Measurements from ENCODE around the gene ONECUT3.

DNA sequence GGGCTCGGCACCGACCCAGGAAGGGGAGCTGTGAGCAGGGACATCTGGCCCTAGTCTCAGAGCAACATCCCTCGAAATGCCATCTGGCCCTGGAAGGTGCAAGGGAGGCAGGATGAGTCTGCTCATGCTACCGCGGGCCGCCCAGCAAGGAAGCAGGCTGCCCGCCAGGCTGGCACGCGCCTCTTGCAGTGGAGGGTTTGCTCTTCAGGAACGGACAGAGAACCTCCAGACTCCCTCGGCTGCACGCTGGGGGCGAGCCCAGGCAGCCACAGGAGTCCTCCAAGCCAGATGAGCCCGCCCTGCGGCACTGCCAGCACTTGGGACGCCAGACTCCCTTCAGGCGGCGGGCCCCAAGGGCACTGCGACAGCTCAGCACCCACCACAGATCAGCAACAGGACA is 68.9 kb downstream of the ONECUT3 start:
- TF ChIP-seq, protein P1, sequence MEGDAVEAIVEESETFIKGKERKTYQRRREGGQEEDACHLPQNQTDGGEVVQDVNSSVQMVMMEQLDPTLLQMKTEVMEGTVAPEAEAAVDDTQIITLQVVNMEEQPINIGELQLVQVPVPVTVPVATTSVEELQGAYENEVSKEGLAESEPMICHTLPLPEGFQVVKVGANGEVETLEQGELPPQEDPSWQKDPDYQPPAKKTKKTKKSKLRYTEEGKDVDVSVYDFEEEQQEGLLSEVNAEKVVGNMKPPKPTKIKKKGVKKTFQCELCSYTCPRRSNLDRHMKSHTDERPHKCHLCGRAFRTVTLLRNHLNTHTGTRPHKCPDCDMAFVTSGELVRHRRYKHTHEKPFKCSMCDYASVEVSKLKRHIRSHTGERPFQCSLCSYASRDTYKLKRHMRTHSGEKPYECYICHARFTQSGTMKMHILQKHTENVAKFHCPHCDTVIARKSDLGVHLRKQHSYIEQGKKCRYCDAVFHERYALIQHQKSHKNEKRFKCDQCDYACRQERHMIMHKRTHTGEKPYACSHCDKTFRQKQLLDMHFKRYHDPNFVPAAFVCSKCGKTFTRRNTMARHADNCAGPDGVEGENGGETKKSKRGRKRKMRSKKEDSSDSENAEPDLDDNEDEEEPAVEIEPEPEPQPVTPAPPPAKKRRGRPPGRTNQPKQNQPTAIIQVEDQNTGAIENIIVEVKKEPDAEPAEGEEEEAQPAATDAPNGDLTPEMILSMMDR (conservative IDR thresholded peaks at IDR 0.05; ENCODE audit: low read depth, low read length) = no peak
- no peak for TF ChIP-seq POLR2A (IDR thresholded peaks at IDR 0.05; ENCODE audit: low read depth, low read length)
- no peak for TF ChIP-seq CEBPB (IDR thresholded peaks at IDR 0.05; ENCODE audit: low read depth, low read length)
- TF ChIP-seq MAFK (IDR thresholded peaks at IDR 0.05; ENCODE audit: low read depth, low read length) = no peak
- no peak for TF ChIP-seq BHLHE40 (IDR thresholded peaks at IDR 0.05; ENCODE audit: low read depth, low read length)
- TF ChIP-seq ELK1 (IDR thresholded peaks at IDR 0.05; ENCODE audit: borderline replicate concordance, low read depth, low read length) = no peak
- TF ChIP-seq RAD21 (IDR thresholded peaks at IDR 0.05; ENCODE audit: low read length) = no peak
- no peak for TF ChIP-seq RCOR1 (IDR thresholded peaks at IDR 0.05; ENCODE audit: insufficient replicate concordance, low read length)
- no peak for TF ChIP-seq NFE2L2 (IDR thresholded peaks at IDR 0.05; ENCODE audit: low read depth, low read length)
- no peak for TF ChIP-seq SMC3 (IDR thresholded peaks at IDR 0.05; ENCODE audit: low read depth, low read length)
